SK-N-SH treated with all-trans-retinoic acid at 6 μM for 48 hours (cell line): ENCODE data around the gene GALNT3.

Experiments used
- ARNTL ChIP-seq: fragments of 450-650 bp; formaldehyde crosslinking; IDR thresholded peaks from 2 replicates; pipeline ENCODE4 v1.5.0; 2020; ENCODE audit warnings: low read depth, mild to moderate bottlenecking, moderate library complexity, borderline replicate concordance
- BACH2 ChIP-seq: fragments of 250-450 bp; sonication (Bioruptor Pico); IDR thresholded peaks from 2 replicates; pipeline ENCODE4 v1.9.0; 2021; ENCODE audit warnings: mild to moderate bottlenecking, borderline replicate concordance
- GLIS3 ChIP-seq: fragments of 250-450 bp; sonication (Bioruptor Pico); IDR thresholded peaks from 2 replicates; pipeline ENCODE4 v1.5.0; 2020; ENCODE audit warnings: mild to moderate bottlenecking, moderate library complexity
- PPARA ChIP-seq: fragments of 250-450 bp; sonication (Bioruptor Pico); IDR thresholded peaks from 2 replicates; pipeline ENCODE4 v1.5.0; 2020; ENCODE audit warnings: mild to moderate bottlenecking, borderline replicate concordance
- RARB ChIP-seq: fragments of 250-450 bp; sonication (Bioruptor Pico); IDR thresholded peaks from 2 replicates; pipeline ENCODE4 v1.8.0; 2021; ENCODE audit warnings: mild to moderate bottlenecking, moderate library complexity
- SNAI2 ChIP-seq: fragments of 250-450 bp; sonication (Bioruptor Pico); IDR thresholded peaks from 2 replicates; pipeline ENCODE4 v1.5.0; 2020; ENCODE audit warnings: mild to moderate bottlenecking, moderate library complexity
- TCF4 ChIP-seq: fragments of 250-450 bp; sonication (Bioruptor Pico); IDR thresholded peaks from 2 replicates; pipeline ENCODE4 v1.8.0; 2021; ENCODE audit warnings: mild to moderate bottlenecking, moderate library complexity, borderline replicate concordance
- ZFP30 ChIP-seq: fragments of 450-650 bp; formaldehyde crosslinking; IDR thresholded peaks from 2 replicates; pipeline ENCODE4 v1.5.0; 2022; ENCODE audit warnings: mild to moderate bottlenecking, moderate library complexity
- ZNF70 ChIP-seq: fragments of 450-650 bp; formaldehyde crosslinking; IDR thresholded peaks from 2 replicates; pipeline ENCODE4 v1.5.0; 2020; ENCODE audit warnings: mild to moderate bottlenecking, moderate library complexity
- TF ChIP-seq, protein P1 (sequence below): fragments of 250-450 bp; sonication (Bioruptor Pico); IDR thresholded peaks from 2 replicates; pipeline ENCODE4 v1.5.1; 2020; ENCODE audit warnings: low read depth, mild to moderate bottlenecking, moderate library complexity
- TF ChIP-seq, protein P2 (sequence below): fragments of 250-450 bp; sonication (Bioruptor Pico); IDR thresholded peaks from 2 replicates; pipeline ENCODE4 v1.8.0; 2021; ENCODE audit warnings: low read depth, mild to moderate bottlenecking, moderate library complexity, borderline replicate concordance

DNA sequence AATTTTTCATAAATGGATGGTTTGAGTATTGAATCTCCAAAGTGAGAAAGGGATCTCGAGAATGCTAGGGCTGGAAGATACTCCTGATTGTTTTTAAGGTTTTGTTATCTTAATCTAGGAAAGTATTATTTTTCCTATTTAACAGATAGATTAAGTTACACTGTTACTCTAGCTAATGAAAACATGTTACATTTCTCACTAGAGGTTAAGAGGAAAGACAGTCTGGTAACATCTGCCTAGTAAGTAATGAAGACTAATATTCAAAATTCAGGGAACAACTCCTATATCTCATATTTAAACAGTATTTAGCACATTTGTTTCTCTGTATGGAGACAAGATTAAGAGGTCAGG is 2.0 kb downstream of the GALNT3 start:
- TF ChIP-seq, protein P1, sequence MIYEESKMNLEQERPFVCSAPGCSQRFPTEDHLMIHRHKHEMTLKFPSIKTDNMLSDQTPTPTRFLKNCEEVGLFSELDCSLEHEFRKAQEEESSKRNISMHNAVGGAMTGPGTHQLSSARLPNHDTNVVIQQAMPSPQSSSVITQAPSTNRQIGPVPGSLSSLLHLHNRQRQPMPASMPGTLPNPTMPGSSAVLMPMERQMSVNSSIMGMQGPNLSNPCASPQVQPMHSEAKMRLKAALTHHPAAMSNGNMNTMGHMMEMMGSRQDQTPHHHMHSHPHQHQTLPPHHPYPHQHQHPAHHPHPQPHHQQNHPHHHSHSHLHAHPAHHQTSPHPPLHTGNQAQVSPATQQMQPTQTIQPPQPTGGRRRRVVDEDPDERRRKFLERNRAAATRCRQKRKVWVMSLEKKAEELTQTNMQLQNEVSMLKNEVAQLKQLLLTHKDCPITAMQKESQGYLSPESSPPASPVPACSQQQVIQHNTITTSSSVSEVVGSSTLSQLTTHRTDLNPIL (CRISPR knock-in tag): no peak
- TF ChIP-seq GLIS3 (CRISPR knock-in tag) (no peak), TCF4 (CRISPR knock-in tag) (no peak), RARB (CRISPR knock-in tag) (no peak), SNAI2 (CRISPR knock-in tag) (no peak), ARNTL (CRISPR knock-in tag) (no peak), PPARA (CRISPR knock-in tag) (no peak), ZFP30 (no peak), BACH2 (CRISPR knock-in tag) (no peak), ZNF70 (CRISPR knock-in tag) (no peak)
- TF ChIP-seq, protein P2, sequence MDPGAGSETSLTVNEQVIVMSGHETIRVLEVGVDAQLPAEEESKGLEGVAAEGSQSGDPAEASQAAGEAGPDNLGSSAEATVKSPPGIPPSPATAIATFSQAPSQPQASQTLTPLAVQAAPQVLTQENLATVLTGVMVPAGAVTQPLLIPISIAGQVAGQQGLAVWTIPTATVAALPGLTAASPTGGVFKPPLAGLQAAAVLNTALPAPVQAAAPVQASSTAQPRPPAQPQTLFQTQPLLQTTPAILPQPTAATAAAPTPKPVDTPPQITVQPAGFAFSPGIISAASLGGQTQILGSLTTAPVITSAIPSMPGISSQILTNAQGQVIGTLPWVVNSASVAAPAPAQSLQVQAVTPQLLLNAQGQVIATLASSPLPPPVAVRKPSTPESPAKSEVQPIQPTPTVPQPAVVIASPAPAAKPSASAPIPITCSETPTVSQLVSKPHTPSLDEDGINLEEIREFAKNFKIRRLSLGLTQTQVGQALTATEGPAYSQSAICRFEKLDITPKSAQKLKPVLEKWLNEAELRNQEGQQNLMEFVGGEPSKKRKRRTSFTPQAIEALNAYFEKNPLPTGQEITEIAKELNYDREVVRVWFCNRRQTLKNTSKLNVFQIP (CRISPR knock-in tag): no peak
